HuH-7 (cell line): ENCODE results near the gene ANKRD31.
"Not testable (repeated sequence)": the region's sequence is repeated elsewhere in the genome, so short reads cannot be mapped to it uniquely, and the experiment has no call there.

Source experiments
- DNase-seq: peaks from one replicate; pipeline ENCODE4 v3.0.0; 2011; ENCODE audit warnings: low spot score

The ANKRD31 gene

GRCh38 chr5:75220787-75221186, 15.9 kb downstream of the ANKRD31 start:
- DNase-seq, result not testable (repeated sequence)

GRCh38 chr5:75214928-75215327, 21.8 kb downstream of the ANKRD31 start:
- DNase-seq, result no peak

- no peak for DNase-seq
Observed at GRCh38 chr5:75214409-75214808, 22.3 kb downstream of the ANKRD31 start.

GRCh38 chr5:75203604-75204003, 33.1 kb downstream of the ANKRD31 start:
- no peak for DNase-seq

- DNase-seq, result no peak
Observed at GRCh38 chr5:75202935-75203334, 33.7 kb downstream of the ANKRD31 start.

GRCh38 chr5:75200776-75201175, 35.9 kb downstream of the ANKRD31 start:
- no peak for DNase-seq

- no peak for DNase-seq
Observed at GRCh38 chr5:75199946-75200345, 36.7 kb downstream of the ANKRD31 start.

GRCh38 chr5:75199071-75199470, 37.6 kb downstream of the ANKRD31 start:
- DNase-seq, result no peak

- no peak for DNase-seq
Observed at GRCh38 chr5:75197745-75198144, 38.9 kb downstream of the ANKRD31 start.

- DNase-seq, result no peak
Observed at GRCh38 chr5:75192804-75193203, 43.9 kb downstream of the ANKRD31 start.

GRCh38 chr5:75192264-75192663, 44.4 kb downstream of the ANKRD31 start:
- no peak for DNase-seq

- no peak for DNase-seq
Observed at GRCh38 chr5:75190227-75190626, 46.5 kb downstream of the ANKRD31 start.

- DNase-seq, result no peak
Observed at GRCh38 chr5:75189353-75189752, 47.3 kb downstream of the ANKRD31 start.

- DNase-seq, result no peak
Observed at GRCh38 chr5:75185763-75186162, 50.9 kb downstream of the ANKRD31 start.

GRCh38 chr5:75176009-75176408, 60.7 kb downstream of the ANKRD31 start:
- DNase-seq, result not testable (repeated sequence)

- DNase-seq, result not testable (repeated sequence)
Observed at GRCh38 chr5:75174872-75175271, 61.8 kb downstream of the ANKRD31 start.

GRCh38 chr5:75169516-75169915, 67.2 kb downstream of the ANKRD31 start:
- no peak for DNase-seq

GRCh38 chr5:75168026-75168735, 68.5 kb downstream of the ANKRD31 start:
- no peak for DNase-seq

GRCh38 chr5:75167345-75167744, 69.3 kb downstream of the ANKRD31 start:
- DNase-seq, result peak; percentile 10

GRCh38 chr5:75161508-75161907, 75.2 kb downstream of the ANKRD31 start:
- DNase-seq, result not testable (repeated sequence)

GRCh38 chr5:75156585-75156984, 80.1 kb downstream of the ANKRD31 start:
- no peak for DNase-seq

GRCh38 chr5:75152860-75153259, 83.8 kb downstream of the ANKRD31 start:
- DNase-seq, result no peak

- DNase-seq, result no peak
Observed at GRCh38 chr5:75148051-75148450, 88.6 kb downstream of the ANKRD31 start.

- no peak for DNase-seq
Observed at GRCh38 chr5:75142566-75143136, 94.0 kb downstream of the ANKRD31 start.
